Skeletal muscle tissue (tissue), 4 donors: ENCODE data around the gene SNPH. TPM values are rescaled to one million over a fixed set of nuclear protein-coding genes. Genes with fewer than 3 reads are reported as not detected.
"Not testable (repeated sequence)": the region's sequence is repeated elsewhere in the genome, so short reads cannot be mapped to it uniquely, and the experiment has no call there.

ENCODE experiments used
- H3K27ac ChIP-seq: one replicate; pipeline ENCODE4 v1.7.0; 2013; ENCODE audit warnings: mild to moderate bottlenecking, low read depth, low read length, inconsistent platforms
- H3K27me3 ChIP-seq, 3 donors: one replicate each; pipeline ENCODE4 v1.7.0; 2013; ENCODE audit warnings: low read length in 3 of 3; ENCODE audit not compliant: control insufficient read depth in 3 of 3, insufficient read depth in 3 of 3
- H3K36me3 ChIP-seq, 3 donors: one replicate each; pipeline ENCODE4 v1.7.0; 2013; ENCODE audit warnings: low read length in 3 of 3; ENCODE audit not compliant: control insufficient read depth in 3 of 3, insufficient read depth in 3 of 3
- H3K4me1 ChIP-seq, 3 donors: one replicate each; pipeline ENCODE4 v1.7.0; 2013; ENCODE audit warnings: low read length in 3 of 3, mild to moderate bottlenecking in 3 of 3; ENCODE audit not compliant: control insufficient read depth in 3 of 3, insufficient read depth in 3 of 3
- H3K4me3 ChIP-seq, 3 donors: one replicate each; pipeline ENCODE4 v1.7.0; 2013; ENCODE audit warnings: low read length in 3 of 3
- H3K9ac ChIP-seq, 3 donors: one replicate each; pipeline ENCODE4 v1.7.0; 2013; ENCODE audit warnings: low read length in 3 of 3, mild to moderate bottlenecking in 3 of 3, moderate library complexity in 2 of 3, low read depth in 1 of 3
- H3K9me3 ChIP-seq, 3 donors: one replicate each; pipeline ENCODE4 v1.7.0; 2013; ENCODE audit warnings: low read length in 3 of 3; ENCODE audit not compliant: control insufficient read depth in 3 of 3
- total RNA-seq: library from RNA; depleted of rRNA; stranded (reverse); fragments of >200 nt; gene quantifications from one replicate; pipeline ENCODE4 v1.2.3, GENCODE V29; 2014
- donor health status: Osteomylitis.

SNPH gene
- total RNA-seq, 1 donor from 2014 or later: 3.7 TPM

DNA sequence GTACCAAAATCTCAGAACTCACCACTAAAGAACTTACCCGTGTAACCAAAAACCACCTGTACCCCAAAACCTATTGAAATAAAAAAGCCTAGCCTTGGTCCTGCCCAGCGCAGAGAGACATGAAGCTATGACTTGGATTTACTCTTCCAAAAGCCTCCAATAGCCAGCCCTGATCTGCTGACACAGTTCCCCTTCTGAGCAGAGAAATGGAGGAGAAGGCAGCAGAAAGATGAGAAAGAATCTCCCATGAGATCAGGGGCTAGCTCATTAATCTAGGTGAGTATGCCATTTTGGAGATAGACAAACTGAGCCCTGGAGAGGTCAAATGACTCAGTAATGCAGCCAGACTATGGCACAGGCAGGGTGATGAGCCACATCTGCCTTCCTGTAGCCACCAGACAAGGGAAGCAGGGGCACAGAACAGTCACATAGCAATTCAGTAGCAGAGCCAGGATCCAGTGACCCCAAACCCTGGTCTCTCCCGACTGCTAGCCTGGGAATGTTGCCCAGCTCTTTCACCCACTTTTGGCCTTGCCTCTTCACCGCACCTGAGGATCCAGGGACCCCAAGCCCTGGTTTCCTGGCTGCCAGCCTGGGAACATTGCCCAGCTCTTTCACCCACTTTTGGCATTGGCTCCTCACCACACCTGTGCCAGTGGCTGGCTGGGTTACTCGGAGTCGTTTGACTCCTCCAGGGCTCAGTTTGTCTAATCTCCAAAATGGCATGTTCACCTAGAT, 70.0 kb downstream of the SNPH start:
- H3K9ac ChIP-seq: peak overlapping the region in 1 of 3 donors; percentile 25
- H3K27ac ChIP-seq: peak overlapping the region; percentile 49
- peaks cover 28 to 35% (median 33%) of the 10 kb centered on the region in 3 donors for H3K4me1 ChIP-seq
- H3K27me3 ChIP-seq: no peaks in the 10 kb centered on the region
- H3K4me3 ChIP-seq: no peak overlapping the region
- no peaks in the 10 kb centered on the region for H3K9me3 ChIP-seq
- no peaks in the 10 kb centered on the region for H3K36me3 ChIP-seq

DNA sequence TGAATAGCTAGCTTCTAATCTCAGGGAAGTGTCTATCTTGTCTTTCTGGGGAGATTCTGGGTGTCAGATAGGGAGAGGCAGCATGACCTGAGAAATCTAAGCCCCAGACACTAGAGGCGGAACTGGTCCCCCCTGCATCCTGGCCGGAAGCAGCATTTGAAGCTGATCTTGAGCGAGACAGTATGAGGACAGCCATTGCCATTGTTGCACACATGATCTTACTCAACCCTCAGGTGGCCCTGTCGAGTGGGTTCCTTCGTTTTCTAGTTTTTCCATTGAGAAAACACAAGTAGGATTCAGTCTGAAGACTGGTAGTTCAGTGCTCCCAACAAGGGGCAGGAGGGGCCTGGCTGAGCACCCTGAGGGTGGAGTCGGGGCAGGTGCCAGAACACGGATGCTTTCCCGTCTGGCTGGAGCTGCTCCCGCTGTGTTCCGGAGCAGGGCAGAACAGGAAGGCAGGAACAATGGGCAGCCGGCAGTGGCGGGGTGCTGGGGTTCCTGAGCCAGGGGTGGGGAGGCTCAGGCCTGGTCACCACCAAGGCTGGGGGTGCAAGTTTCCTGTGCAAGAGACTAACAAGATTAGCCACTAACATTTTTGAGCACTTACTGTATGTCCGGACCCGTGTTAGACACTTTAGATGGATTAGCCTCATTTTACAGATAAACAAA, 70.7 kb downstream of the SNPH start:
- Histone ChIP-seq H3K9ac (peak overlapping the region in 1 of 3 donors; percentile 25), H3K36me3 (no peaks in the 10 kb centered on the region), H3K27ac (peak overlapping the region; percentile 49), H3K9me3 (no peaks in the 10 kb centered on the region), H3K4me3 (peak overlapping the region in 1 of 3 donors; percentile 13), H3K4me1 (peaks cover 28 to 31% (median 29%) of the 10 kb centered on the region in 3 donors), H3K27me3 (no peaks in the 10 kb centered on the region)

DNA sequence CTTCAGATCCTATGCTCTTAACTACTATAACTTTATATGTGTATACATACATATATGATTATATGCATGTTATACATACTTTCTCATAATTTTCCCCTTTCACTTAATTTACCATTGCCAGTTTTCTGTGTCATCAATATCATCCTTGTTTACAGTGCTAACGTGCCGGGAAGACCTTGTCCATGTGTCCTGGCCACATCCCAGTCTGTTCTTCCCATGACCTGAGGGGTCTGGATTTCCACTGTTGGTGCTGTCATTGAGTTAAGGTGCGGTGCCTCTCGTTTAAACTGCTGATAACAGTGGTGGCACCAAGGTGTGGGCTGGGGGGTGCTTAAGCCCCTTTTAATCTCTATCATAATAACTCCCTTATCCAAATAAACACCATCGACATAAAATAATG, 71.3 kb downstream of the SNPH start:
- Histone ChIP-seq H3K4me1 (peaks cover 28 to 33% (median 29%) of the 10 kb centered on the region in 3 donors), H3K27ac (peak overlapping the region; percentile 43), H3K9me3 (no peaks in the 10 kb centered on the region), H3K36me3 (no peaks in the 10 kb centered on the region), H3K9ac (no peak overlapping the region), H3K4me3 (no peak overlapping the region), H3K27me3 (no peaks in the 10 kb centered on the region)

DNA sequence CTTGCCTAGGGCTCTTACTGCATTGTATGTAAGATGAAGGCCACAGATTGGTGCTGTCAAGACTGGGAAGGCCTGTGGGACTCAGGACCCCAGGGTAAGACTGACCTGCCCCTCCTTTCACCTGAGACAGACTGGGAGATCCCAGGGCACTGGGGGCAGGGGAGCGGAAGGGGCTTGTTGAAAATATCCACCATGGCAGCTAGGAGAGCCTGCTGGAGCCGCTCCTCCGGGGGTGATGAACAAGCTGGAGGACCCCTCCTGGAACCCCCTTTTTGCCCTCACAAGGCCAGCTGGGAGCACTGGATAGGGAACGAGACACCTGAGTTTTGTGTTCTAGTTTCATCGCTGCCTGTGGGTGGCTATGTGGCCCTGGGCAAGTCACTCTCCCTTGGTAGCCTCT, 72.0 kb downstream of the SNPH start:
- Histone ChIP-seq H3K4me3 (no peak overlapping the region), H3K9ac (peak overlapping the region in 1 of 3 donors; percentile 33), H3K4me1 (peaks cover 23 to 30% (median 29%) of the 10 kb centered on the region in 3 donors), H3K36me3 (no peaks in the 10 kb centered on the region), H3K9me3 (no peaks in the 10 kb centered on the region), H3K27me3 (no peaks in the 10 kb centered on the region), H3K27ac (peak overlapping the region; percentile 43)

DNA sequence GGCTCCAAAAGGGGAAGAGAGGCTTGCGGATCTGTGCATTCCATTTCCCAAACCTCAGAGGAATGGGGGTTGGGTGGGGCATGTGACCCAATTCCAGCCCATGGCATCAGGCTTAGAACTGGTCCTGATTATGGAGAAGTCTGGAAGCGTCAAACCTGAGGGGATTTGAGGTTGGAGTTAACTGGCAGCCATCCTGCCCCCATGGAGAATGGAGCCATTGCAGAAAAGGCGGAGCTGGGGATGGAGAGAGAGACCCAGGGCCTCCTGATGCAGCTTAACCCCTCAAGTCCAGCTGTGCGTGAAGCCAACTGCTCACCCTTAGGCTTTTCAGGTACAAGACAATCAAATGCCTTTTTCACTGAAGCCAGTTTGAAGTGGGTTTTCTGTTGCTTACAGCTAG, 72.7 kb downstream of the SNPH start:
- Histone ChIP-seq H3K9ac (no peak overlapping the region), H3K27ac (no peak overlapping the region), H3K27me3 (no peaks in the 10 kb centered on the region), H3K36me3 (no peaks in the 10 kb centered on the region), H3K9me3 (no peaks in the 10 kb centered on the region), H3K4me3 (no peak overlapping the region), H3K4me1 (peaks cover 23 to 29% (median 28%) of the 10 kb centered on the region in 3 donors)

DNA sequence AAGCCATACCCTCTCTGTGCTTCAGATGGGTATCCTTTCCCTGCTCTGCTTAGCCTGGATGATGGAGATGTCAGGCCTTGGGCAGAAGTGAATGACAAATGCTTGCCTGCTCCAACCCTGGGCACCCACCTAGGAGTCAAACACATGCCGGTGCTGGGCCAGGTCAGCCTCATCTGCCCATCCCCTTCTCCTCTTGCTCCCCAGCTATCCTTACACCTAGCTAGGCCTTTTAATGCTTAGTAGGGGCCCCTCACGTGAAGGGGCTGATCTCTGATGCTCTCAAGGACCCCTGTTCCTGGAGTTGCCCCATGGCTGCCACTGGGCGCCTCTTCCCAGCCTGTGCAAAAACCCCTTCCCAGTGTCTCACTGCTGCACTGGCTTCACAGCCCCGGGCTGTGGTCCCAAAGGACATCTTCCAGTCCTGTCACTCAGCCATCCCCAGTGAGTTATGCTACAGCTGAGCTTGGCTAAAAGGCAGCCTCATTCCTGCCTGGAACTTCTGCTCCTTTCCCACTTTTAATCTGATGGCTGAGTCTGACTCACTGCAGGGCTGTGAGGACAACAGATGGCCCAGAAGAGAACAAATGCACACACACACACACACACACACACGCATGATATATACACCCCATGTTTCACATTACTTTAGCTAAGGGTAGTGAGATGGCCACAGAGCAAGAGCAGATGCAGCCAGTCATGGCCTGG, 75.6 kb downstream of the SNPH start:
- Histone ChIP-seq H3K9ac (peak overlapping the region in 1 of 3 donors; percentile 16), H3K4me3 (no peak overlapping the region), H3K4me1 (peaks cover 13 to 21% (median 16%) of the 10 kb centered on the region in 3 donors), H3K9me3 (no peaks in the 10 kb centered on the region), H3K27me3 (no peaks in the 10 kb centered on the region), H3K36me3 (no peaks in the 10 kb centered on the region), H3K27ac (no peak overlapping the region)

DNA sequence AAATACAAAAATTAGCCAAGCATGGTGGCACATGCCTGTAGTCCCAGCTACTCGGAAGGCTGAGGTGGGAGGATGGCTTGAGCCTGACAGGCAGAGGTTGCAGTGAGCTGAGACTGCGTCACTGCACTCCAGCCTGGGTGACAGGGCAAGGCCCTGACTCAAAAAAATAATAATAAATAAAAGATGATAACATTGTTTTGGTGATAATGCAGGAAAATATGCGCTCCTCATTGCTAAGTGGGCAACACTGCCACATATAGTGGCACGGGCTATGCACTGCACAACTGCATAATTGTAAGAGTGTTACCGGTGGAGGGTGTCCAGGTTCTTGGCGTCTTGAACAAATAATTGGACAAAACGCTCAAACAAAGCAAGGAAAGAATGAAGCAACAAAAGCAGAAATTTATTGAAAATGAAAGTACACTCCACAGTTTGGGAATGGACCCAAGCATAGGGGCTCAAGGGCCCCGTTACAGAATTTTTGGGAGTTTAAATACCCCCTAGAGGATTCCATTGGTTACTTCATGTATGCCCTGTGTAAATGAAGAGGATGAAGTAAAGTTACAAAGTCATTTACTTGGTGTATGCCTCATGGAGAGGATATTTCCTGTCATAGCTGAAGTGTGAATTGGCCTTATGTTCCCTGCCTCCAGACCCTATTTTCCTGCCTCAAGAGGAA, 77.5 kb downstream of the SNPH start:
- H3K36me3 ChIP-seq, H3K4me3 ChIP-seq, H3K9ac ChIP-seq, H3K27me3 ChIP-seq, H3K9me3 ChIP-seq, H3K27ac ChIP-seq, H3K4me1 ChIP-seq: not testable (repeated sequence)

DNA sequence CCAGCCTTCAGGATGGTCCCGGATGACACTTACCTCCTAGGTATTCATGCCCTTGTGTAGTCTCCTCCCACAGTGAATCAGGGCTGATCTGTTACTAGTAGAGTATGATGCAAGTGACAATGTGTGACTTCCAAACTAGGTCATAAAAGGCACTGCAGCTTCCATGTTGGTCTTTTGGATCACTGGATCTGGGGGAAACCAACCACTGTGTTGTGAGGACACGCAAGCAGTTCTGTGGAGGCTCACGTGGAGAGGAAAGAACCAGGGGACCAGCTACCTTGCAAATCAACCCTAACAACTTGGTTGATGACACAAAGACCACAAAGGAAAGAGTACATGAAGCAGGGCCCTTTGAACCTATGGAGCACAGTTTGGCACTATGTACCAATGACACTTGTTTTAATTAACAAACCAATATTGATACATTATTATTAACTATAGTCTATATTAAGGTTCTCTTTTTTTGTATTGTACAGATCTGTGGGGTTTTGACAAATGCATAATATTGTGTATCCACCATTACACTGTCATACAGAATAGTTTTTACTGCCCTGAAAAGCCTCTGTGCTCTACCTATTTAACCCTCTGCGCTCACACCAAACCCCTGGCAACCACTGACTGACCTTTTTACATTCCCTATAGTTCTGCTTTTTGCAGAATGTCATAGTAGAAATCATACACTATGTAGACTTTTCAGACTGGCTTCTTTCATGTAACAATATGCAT, 79.1 kb downstream of the SNPH start:
- Histone ChIP-seq H3K27ac (no peak overlapping the region), H3K4me1 (peaks cover 0 to 2% (median 0%) of the 10 kb centered on the region in 3 donors), H3K36me3 (no peaks in the 10 kb centered on the region), H3K9ac (no peak overlapping the region), H3K4me3 (no peak overlapping the region), H3K27me3 (no peaks in the 10 kb centered on the region), H3K9me3 (no peaks in the 10 kb centered on the region)

DNA sequence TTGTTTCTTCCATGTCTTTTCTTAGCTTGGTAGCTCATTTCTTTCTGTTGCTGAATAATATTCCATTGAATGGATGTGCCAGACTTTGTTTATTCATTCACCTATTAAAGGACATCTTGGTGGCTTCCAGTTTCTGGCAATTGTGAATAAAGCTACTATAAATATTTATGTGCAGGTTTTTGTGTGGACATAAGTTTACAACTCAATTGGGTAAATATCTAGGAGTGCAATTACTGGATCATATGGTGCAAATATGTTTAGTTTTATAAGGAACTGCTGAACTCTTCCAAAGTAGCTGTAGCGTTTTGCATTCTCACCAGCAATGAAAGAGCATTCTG, 79.6 kb downstream of the SNPH start:
- H3K9me3 ChIP-seq: no peaks in the 10 kb centered on the region
- no peaks in the 10 kb centered on the region for H3K36me3 ChIP-seq
- peaks cover 0 to 2% (median 0%) of the 10 kb centered on the region in 3 donors for H3K4me1 ChIP-seq
- H3K27ac ChIP-seq: no peak overlapping the region
- no peaks in the 10 kb centered on the region for H3K27me3 ChIP-seq
- H3K4me3 ChIP-seq: no peak overlapping the region
- no peak overlapping the region for H3K9ac ChIP-seq
